ENCODE measurements around the gene CFAP90. TPM values are rescaled to one million over a fixed set of nuclear protein-coding genes. Genes with fewer than 3 reads are reported as not detected.

Gene CFAP90
- total and polyA plus RNA-seq, 2 of the 8 experiments (the other 6 are each of a cell fraction or from before 2014, with no cell fraction given) = 0.39 to 0.92 TPM

DNA sequence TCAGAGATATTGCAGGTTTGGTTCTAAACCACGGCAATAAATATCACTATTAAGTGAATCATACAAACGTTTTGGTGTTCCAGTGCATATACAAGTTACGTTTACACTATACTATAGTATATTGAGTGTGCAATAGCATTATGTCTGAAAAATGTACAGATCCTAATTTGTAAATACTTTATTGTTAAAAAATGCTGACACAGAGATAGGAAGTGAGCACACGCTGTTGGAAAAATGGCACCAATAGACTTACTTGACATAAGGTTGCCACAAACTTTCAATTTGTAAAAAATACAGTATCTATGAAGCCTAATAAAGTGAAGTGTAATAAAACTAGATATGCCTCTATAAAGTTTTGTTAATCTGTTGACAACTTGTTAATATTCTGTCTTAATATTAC is 16.0 kb downstream of the CFAP90 start (continued):
- TF ChIP-seq, protein P1, sequence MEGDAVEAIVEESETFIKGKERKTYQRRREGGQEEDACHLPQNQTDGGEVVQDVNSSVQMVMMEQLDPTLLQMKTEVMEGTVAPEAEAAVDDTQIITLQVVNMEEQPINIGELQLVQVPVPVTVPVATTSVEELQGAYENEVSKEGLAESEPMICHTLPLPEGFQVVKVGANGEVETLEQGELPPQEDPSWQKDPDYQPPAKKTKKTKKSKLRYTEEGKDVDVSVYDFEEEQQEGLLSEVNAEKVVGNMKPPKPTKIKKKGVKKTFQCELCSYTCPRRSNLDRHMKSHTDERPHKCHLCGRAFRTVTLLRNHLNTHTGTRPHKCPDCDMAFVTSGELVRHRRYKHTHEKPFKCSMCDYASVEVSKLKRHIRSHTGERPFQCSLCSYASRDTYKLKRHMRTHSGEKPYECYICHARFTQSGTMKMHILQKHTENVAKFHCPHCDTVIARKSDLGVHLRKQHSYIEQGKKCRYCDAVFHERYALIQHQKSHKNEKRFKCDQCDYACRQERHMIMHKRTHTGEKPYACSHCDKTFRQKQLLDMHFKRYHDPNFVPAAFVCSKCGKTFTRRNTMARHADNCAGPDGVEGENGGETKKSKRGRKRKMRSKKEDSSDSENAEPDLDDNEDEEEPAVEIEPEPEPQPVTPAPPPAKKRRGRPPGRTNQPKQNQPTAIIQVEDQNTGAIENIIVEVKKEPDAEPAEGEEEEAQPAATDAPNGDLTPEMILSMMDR (IDR thresholded peaks at IDR 0.05; ENCODE audit: control extremely low read depth in 1 of 3, insufficient read depth in 1 of 3, low read depth in 1 of 3, low read length in 3 of 3) = no peak
